Head of caudate nucleus (tissue), 42 donors: ENCODE data around the gene UGT1A3.
"Not testable (repeated sequence)": the region's sequence is repeated elsewhere in the genome, so short reads cannot be mapped to it uniquely, and the experiment has no call there.

Source experiments
- DNase-seq, 42 donors: peaks; one replicate each; pipeline versions ENCODE4 v3.0.0 to v3.0.0-alpha.2; 2020 to 2021; ENCODE audit warnings: mixed read lengths in 7 of 42
- intact Hi-C: fragments of 100-400 bp; cut with DNase I; formaldehyde crosslinking; loops from one replicate; pipeline ENCODE4 v1.15.0; 2022

UGT1A3 gene

GRCh38 chr2:233751212-233752009 lies 22.6 kb downstream of the UGT1A3 start:
- intact Hi-C loops, DNase-seq: not testable (repeated sequence)

DNA sequence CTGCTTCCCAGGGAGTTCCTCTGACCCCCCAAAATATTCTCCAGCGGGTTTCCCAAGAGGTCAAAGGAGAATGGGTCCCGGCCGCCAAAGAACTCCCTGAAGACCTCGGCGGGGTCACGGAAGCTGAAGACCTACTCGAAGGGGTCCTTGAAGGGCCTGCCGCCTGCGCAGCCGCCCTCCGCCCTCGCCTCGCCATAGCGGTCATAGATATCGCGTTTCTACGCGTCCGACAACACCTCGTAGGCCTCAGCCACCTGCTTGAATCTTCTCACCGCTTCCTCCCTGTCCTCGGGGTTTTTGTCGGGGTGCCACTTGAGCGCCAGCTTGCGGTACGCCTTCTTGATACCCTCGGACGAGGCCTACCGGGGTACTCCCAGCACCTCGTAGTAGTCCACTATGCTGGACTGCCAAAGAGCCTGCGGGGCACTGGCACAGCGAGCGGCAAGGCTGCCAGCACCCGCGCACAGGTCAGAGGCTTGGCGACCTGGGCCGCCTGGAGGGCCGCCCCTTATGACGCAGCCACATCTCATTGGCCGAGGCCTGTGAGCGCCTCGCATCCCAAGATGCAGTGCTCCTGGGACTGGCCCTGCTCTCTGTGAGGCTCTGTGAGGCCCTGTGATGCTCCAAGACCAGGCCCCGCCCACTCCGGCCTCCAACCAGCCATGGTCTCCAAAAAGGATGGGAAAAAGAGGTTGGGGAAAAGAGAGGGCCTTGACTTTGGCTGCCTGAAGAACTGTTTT lies 26.2 kb downstream of the UGT1A3 start:
- intact Hi-C loops = no loop called here
- no peak for DNase-seq

- intact Hi-C loops = no loop called here
Measured at GRCh38 chr2:233756429-233757081, 27.7 kb downstream of the UGT1A3 start.

DNA sequence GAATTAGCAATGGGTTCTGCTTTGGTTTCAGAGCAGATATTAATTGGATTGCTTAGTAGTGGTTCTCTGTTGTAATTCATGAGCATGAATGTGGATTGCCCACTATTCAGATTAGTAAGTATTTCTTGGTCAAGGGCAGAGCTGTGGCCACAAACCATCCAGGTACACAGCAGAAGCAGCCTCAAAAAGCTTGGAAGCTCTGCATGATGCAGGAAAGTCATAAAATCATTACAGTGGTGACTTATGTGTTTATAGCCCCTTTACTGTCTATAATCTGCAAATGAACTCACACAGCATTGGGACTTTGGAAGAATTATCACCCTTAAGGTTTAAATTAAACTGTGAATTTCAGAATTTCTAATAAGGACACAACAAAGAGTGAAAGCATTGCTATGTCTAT lies 29.3 kb downstream of the UGT1A3 start:
- intact Hi-C loops = no loop called here
- DNase-seq = no peak

More at GRCh38 chr2:233756429-233757081, 27.7 kb downstream of the UGT1A3 start:
- DNase-seq = no peak

DNA sequence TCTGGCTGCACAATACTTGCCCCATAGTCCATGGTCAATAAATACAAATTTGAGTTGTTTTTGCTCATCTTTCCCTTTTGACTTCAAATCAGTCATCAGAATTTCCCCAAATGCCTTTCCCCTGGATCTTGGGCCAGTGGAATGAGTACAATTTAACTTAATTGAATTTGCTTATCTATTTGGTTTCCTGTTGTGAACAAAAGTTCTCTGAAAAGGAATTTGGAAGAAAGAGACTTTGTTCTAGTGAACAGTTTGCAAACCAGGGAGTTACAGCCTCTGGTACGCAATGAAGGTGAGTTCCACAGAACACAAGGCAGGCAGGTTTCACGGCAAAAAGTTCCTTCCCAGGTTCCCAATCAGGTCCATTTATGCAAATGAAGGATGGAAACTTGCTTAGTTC lies 30.0 kb downstream of the UGT1A3 start:
- no peak for DNase-seq
- intact Hi-C loops = no loop called here

DNA sequence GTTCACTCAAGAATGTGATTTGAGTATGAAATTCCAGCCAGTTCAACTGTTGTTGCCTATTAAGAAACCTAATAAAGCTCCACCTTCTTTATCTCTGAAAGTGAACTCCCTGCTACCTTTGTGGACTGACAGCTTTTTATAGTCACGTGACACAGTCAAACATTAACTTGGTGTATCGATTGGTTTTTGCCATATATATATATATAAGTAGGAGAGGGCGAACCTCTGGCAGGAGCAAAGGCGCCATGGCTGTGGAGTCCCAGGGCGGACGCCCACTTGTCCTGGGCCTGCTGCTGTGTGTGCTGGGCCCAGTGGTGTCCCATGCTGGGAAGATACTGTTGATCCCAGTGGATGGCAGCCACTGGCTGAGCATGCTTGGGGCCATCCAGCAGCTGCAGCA lies 31.2 kb downstream of the UGT1A3 start, which contains the start of gene UGT1A1:
Gene UGT1A1 (plus strand): TSS at position 228 of the 400 bp plus-strand sequence. CDS start 18 bp downstream, at position 246.
- intact Hi-C loops = no loop called here
- no peak for DNase-seq

GRCh38 chr2:233761040-233761769 lies 32.4 kb downstream of the UGT1A3 start:
- intact Hi-C loops = no loop called here
- no peak for DNase-seq

DNA sequence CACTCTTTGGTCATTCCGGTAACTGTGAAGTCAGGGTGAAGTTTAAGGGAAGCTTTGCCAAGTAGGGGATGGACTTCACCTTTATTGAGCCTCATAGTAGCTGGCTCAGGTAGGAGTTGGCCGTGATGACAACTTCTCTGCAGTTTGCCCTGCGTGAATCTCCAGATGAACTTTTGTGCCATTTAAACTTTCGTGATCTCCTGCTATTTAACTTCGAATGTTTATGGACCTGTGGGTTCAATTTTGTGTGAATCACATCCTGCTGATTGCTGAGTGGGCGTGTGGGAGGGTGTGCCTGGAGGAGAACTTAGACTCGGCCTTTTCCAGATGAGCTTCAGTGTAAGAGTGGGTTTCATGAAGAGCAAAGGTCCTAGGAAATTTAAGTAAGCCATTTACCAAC lies 35.4 kb downstream of the UGT1A3 start:
- DNase-seq = no peak

GRCh38 chr2:233764761-233765160 lies 35.9 kb downstream of the UGT1A3 start:
- DNase-seq = no peak

More for the DNA sequence above, 35.4 kb downstream of the UGT1A3 start:
- intact Hi-C loops = no loop called here

GRCh38 chr2:233766416-233766815 lies 37.6 kb downstream of the UGT1A3 start:
- DNase-seq = no peak

More at GRCh38 chr2:233764761-233765160, 35.9 kb downstream of the UGT1A3 start:
- intact Hi-C loops = no loop called here

DNA sequence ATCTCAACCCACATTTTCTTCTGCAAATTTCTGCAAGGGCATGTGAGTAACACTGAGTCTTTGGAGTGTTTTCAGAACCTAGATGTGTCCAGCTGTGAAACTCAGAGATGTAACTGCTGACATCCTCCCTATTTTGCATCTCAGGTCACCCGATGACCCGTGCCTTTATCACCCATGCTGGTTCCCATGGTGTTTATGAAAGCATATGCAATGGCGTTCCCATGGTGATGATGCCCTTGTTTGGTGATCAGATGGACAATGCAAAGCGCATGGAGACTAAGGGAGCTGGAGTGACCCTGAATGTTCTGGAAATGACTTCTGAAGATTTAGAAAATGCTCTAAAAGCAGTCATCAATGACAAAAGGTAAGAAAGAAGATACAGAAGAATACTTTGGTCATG lies 39.2 kb downstream of the UGT1A3 start:
- intact Hi-C loops = no loop called here
- no peak for DNase-seq

More at GRCh38 chr2:233766416-233766815, 37.6 kb downstream of the UGT1A3 start:
- intact Hi-C loops = no loop called here

GRCh38 chr2:233769260-233769659 lies 40.4 kb downstream of the UGT1A3 start:
- no peak for DNase-seq
- intact Hi-C loops = no loop called here

DNA sequence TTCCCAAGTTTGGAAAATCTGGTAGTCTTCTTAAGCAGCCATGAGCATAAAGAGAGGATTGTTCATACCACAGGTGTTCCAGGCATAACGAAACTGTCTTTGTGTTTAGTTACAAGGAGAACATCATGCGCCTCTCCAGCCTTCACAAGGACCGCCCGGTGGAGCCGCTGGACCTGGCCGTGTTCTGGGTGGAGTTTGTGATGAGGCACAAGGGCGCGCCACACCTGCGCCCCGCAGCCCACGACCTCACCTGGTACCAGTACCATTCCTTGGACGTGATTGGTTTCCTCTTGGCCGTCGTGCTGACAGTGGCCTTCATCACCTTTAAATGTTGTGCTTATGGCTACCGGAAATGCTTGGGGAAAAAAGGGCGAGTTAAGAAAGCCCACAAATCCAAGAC lies 43.3 kb downstream of the UGT1A3 start:
- intact Hi-C loops = no loop called here
- no peak for DNase-seq

DNA sequence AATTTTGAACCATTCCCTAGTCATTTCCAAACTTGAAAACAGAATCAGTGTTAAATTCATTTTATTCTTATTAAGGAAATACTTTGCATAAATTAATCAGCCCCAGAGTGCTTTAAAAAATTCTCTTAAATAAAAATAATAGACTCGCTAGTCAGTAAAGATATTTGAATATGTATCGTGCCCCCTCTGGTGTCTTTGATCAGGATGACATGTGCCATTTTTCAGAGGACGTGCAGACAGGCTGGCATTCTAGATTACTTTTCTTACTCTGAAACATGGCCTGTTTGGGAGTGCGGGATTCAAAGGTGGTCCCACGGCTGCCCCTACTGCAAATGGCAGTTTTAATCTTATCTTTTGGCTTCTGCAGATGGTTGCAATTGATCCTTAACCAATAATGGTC lies 43.7 kb downstream of the UGT1A3 start:
- no peak for DNase-seq
- intact Hi-C loops = no loop called here

DNA sequence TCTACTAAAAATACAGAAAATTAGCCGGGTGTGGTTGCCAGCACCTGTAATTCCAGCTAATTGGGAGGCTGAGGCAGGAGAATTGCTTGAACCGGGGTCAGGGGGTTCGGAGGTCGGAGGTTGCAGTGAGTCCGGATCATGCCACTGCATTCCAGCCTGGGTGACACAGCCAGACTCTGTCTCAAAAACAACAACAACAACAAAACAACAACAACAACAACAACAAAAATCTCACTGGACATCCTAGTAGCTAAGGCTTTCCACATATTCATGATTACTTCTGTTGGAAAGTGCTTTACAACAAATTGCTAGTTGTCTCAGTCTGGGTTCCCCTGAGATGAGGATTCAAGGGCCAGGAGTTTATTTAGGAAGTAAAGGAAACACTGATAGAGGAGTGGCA lies 45.0 kb downstream of the UGT1A3 start:
- intact Hi-C loops = no loop called here

DNA sequence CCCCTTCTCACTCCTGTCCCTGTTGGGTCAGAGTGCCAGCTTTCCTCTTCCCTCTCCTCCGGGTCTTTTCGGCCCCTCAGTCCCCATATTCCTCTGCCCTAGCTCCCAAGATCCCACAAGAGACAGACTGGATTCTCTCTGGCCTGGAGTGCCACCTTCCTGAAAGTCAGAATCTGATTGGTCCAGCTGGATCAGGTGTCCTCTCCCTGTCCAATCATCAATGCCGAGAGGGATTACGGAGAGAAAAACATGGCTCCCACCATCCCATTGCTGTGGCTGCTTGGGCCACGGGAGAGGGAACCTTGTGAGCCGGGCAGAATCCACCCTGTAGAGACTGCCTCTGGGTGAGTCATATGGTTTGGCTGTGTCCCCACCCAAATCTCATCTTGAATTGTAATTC lies 46.6 kb downstream of the UGT1A3 start:
- intact Hi-C loops = no loop called here

More for the DNA sequence above, 45.0 kb downstream of the UGT1A3 start:
- peak in 1 of 42 donors; percentile 13 for DNase-seq

GRCh38 chr2:233778030-233778429 lies 49.2 kb downstream of the UGT1A3 start, which contains the start of gene MROH2A:
MROH2A (plus strand) TSS chr2:233778330; CDS start chr2:233779359, 1,029 bp downstream.
- intact Hi-C loops = no loop called here
- no peak for DNase-seq

More for the DNA sequence above, 46.6 kb downstream of the UGT1A3 start:
- no peak for DNase-seq

- DNase-seq = no peak
- intact Hi-C loops = no loop called here
Measured at GRCh38 chr2:233779722-233780121, 50.9 kb downstream of the UGT1A3 start.

GRCh38 chr2:233780771-233781170 lies 51.9 kb downstream of the UGT1A3 start:
- intact Hi-C loops = no loop called here
- no peak for DNase-seq
